ENCODE results near the gene NINJ1. TPM values are rescaled to one million over a fixed set of nuclear protein-coding genes. Genes with fewer than 3 reads are reported as not detected.
A peak's percentile ranks its signal among the peaks of the same experiment; 100 is the strongest.

Gene NINJ1
- total RNA-seq, 1 experiment from 2014 or later = 87.3 TPM

GRCh38 chr9:93100276-93100636 lies 33.8 kb downstream of the NINJ1 start:
- DNase-seq (ENCODE audit: low spot score) = no peak

- no peak for DNase-seq (ENCODE audit: low spot score)
Measured at GRCh38 chr9:93099551-93100275, 34.3 kb downstream of the NINJ1 start.

- DNase-seq (ENCODE audit: low spot score) = peak; percentile 96
Measured at GRCh38 chr9:93098236-93098946, 35.7 kb downstream of the NINJ1 start.

GRCh38 chr9:93097511-93098201 lies 36.4 kb downstream of the NINJ1 start:
- no peak for DNase-seq (ENCODE audit: low spot score)

GRCh38 chr9:93096811-93097382 lies 37.2 kb downstream of the NINJ1 start:
- DNase-seq (ENCODE audit: low spot score) = no peak

- DNase-seq (ENCODE audit: low spot score) = no peak
Measured at GRCh38 chr9:93096131-93096802, 37.8 kb downstream of the NINJ1 start, which contains the start of gene CARD19. Gene CARD19 (plus strand): TSS chr9:93096217. CDS start chr9:93096346, 129 bp downstream.

- peak; percentile 85 for DNase-seq (ENCODE audit: low spot score)
Measured at GRCh38 chr9:93095205-93096130, 38.6 kb downstream of the NINJ1 start.

GRCh38 chr9:93094658-93095204 lies 39.3 kb downstream of the NINJ1 start:
- no peak for DNase-seq (ENCODE audit: low spot score)

GRCh38 chr9:93093877-93094657 lies 40.0 kb downstream of the NINJ1 start:
- no peak for DNase-seq (ENCODE audit: low spot score)

GRCh38 chr9:93093127-93093876 lies 40.7 kb downstream of the NINJ1 start:
- DNase-seq (ENCODE audit: low spot score) = no peak

- DNase-seq (ENCODE audit: low spot score) = no peak
Measured at GRCh38 chr9:93092251-93092991, 41.6 kb downstream of the NINJ1 start.

- DNase-seq (ENCODE audit: low spot score) = peak; percentile 32
Measured at GRCh38 chr9:93091453-93092081, 42.5 kb downstream of the NINJ1 start.

GRCh38 chr9:93091056-93091452 lies 43.0 kb downstream of the NINJ1 start:
- no peak for DNase-seq (ENCODE audit: low spot score)

- no peak for DNase-seq (ENCODE audit: low spot score)
Measured at GRCh38 chr9:93090091-93090655, 43.9 kb downstream of the NINJ1 start.

- no peak for DNase-seq (ENCODE audit: low spot score)
Measured at GRCh38 chr9:93089481-93089991, 44.5 kb downstream of the NINJ1 start.

GRCh38 chr9:93089024-93089423 lies 45.0 kb downstream of the NINJ1 start:
- DNase-seq (ENCODE audit: low spot score) = no peak

GRCh38 chr9:93088656-93089015 lies 45.4 kb downstream of the NINJ1 start:
- no peak for DNase-seq (ENCODE audit: low spot score)

Measured in H4 (cell line).